Muscle layer of duodenum (tissue), 2 donors: ENCODE measurements around the gene TNFRSF1B.

Source experiments
- H3K27ac ChIP-seq: one replicate; pipeline ENCODE4 v1.7.0; 2013; ENCODE audit warnings: mild to moderate bottlenecking, low read length
- H3K27me3 ChIP-seq: one replicate; pipeline ENCODE4 v1.7.0; 2013; ENCODE audit warnings: low read depth, mild to moderate bottlenecking, control low read depth, low read length
- H3K36me3 ChIP-seq, 2 donors: one replicate each; pipeline ENCODE4 v1.7.0; 2013; ENCODE audit warnings: low read length in 2 of 2, control low read depth in 1 of 2, mild to moderate bottlenecking in 1 of 2; ENCODE audit not compliant: insufficient read depth in 2 of 2, control insufficient read depth in 1 of 2
- H3K4me1 ChIP-seq, 2 donors: one replicate each; pipeline ENCODE4 v1.7.0; 2013; ENCODE audit warnings: low read length in 2 of 2, mild to moderate bottlenecking in 2 of 2, control low read depth in 1 of 2, moderate library complexity in 1 of 2; ENCODE audit not compliant: insufficient read depth in 2 of 2, control insufficient read depth in 1 of 2
- H3K4me3 ChIP-seq, 2 donors: one replicate each; pipeline ENCODE4 v1.7.0; 2013; ENCODE audit warnings: low read length in 2 of 2, low read depth in 1 of 2, mild to moderate bottlenecking in 1 of 2
- H3K9me3 ChIP-seq, 2 donors: one replicate each; pipeline ENCODE4 v1.7.0; 2013; ENCODE audit warnings: low read length in 2 of 2, control low read depth in 1 of 2, mild to moderate bottlenecking in 1 of 2; ENCODE audit not compliant: control insufficient read depth in 1 of 2
- donor health status: healthy.

The TNFRSF1B gene

GRCh38 chr1:12173631-12174121, 6.9 kb downstream of the TNFRSF1B start:
- peak overlapping the region; percentile 10 to 34 for H3K4me3 ChIP-seq
- no peaks in the 10 kb centered on the region for H3K27me3 ChIP-seq
- no peaks in the 10 kb centered on the region for H3K9me3 ChIP-seq
- peaks cover 7 to 50% of the 10 kb centered on the region in 2 donors for H3K4me1 ChIP-seq
- no peaks in the 10 kb centered on the region for H3K36me3 ChIP-seq
- peak overlapping the region; percentile 76 for H3K27ac ChIP-seq

- H3K9me3 ChIP-seq, result no peaks in the 10 kb centered on the region
- H3K4me3 ChIP-seq, result no peak overlapping the region
- no peaks in the 10 kb centered on the region for H3K27me3 ChIP-seq
- H3K27ac ChIP-seq, result peak overlapping the region; percentile 45
- H3K4me1 ChIP-seq, result peaks cover 7 to 48% of the 10 kb centered on the region in 2 donors
- no peaks in the 10 kb centered on the region for H3K36me3 ChIP-seq
Observed at GRCh38 chr1:12174924-12175810, 8.4 kb downstream of the TNFRSF1B start.

DNA sequence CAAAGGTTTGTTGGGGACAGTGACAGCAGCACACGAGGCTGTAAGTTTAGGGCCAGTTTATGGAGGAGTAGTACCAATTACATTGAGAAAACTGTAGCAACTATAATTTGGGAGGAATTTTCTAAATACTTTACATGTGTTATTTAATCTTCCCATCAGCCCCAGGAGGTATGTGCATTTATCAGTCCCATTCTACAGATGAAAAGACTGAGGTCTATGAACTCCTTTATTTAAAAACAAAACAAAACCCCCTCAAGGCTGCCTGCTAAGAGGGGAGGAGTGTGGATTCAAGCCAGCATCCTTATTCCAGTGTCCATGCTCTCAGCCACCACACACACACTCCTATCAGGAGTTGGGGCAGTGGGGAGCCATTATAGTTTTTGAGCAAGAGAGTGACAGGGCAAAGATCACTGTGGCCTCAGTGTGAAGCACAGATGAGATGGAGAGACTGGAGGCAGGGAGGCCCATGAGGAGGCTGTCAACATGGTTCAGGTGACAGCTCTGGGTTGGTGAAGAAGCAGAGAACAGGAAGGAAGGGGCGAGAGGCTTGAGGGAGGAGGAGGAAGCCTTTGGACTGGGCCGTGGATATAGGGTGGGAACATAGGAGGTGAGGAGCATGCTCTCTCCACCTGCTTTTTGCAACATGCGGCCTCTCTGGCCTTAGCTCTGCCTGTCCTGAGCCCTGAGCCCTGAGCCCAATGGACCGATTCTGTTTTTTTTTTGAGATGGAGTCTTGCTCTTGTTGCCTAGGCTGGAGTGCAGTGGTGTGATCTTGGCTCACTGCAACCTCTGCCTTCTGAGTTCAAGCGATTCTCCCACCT, 9.7 kb downstream of the TNFRSF1B start:
- Histone ChIP-seq H3K36me3 (no peaks in the 10 kb centered on the region), H3K27ac (no peak overlapping the region), H3K9me3 (no peaks in the 10 kb centered on the region), H3K27me3 (no peaks in the 10 kb centered on the region), H3K4me3 (no peak overlapping the region), H3K4me1 (peaks cover 7 to 56% of the 10 kb centered on the region in 2 donors)

- Histone ChIP-seq H3K4me1 (peaks cover 7 to 59% of the 10 kb centered on the region in 2 donors), H3K9me3 (no peaks in the 10 kb centered on the region), H3K4me3 (no peak overlapping the region), H3K36me3 (no peaks in the 10 kb centered on the region), H3K27ac (no peak overlapping the region), H3K27me3 (no peaks in the 10 kb centered on the region)
Observed at GRCh38 chr1:12177156-12177998, 10.6 kb downstream of the TNFRSF1B start.

- H3K27ac ChIP-seq, result peak overlapping the region; percentile 37
- peaks cover 7 to 65% of the 10 kb centered on the region in 2 donors for H3K4me1 ChIP-seq
- H3K9me3 ChIP-seq, result no peaks in the 10 kb centered on the region
- H3K36me3 ChIP-seq, result no peaks in the 10 kb centered on the region
- H3K27me3 ChIP-seq, result no peaks in the 10 kb centered on the region
- peak overlapping the region in 1 of 2 donors; percentile 4 for H3K4me3 ChIP-seq
Observed at GRCh38 chr1:12177999-12178441, 11.2 kb downstream of the TNFRSF1B start.

- no peaks in the 10 kb centered on the region for H3K9me3 ChIP-seq
Observed at GRCh38 chr1:12178511-12178910, 11.7 kb downstream of the TNFRSF1B start.

GRCh38 chr1:12179111-12179519, 12.3 kb downstream of the TNFRSF1B start:
- no peaks in the 10 kb centered on the region for H3K36me3 ChIP-seq
- no peaks in the 10 kb centered on the region for H3K27me3 ChIP-seq
- H3K4me1 ChIP-seq, result peaks cover 7 to 65% of the 10 kb centered on the region in 2 donors
- no peak overlapping the region for H3K4me3 ChIP-seq
- H3K9me3 ChIP-seq, result no peaks in the 10 kb centered on the region
- H3K27ac ChIP-seq, result peak overlapping the region; percentile 61

More at GRCh38 chr1:12178511-12178910, 11.7 kb downstream of the TNFRSF1B start:
- peaks cover 7 to 64% of the 10 kb centered on the region in 2 donors for H3K4me1 ChIP-seq
- H3K27me3 ChIP-seq, result no peaks in the 10 kb centered on the region
- H3K4me3 ChIP-seq, result peak overlapping the region in 1 of 2 donors; percentile 4
- no peaks in the 10 kb centered on the region for H3K36me3 ChIP-seq
- peak overlapping the region; percentile 37 for H3K27ac ChIP-seq

DNA sequence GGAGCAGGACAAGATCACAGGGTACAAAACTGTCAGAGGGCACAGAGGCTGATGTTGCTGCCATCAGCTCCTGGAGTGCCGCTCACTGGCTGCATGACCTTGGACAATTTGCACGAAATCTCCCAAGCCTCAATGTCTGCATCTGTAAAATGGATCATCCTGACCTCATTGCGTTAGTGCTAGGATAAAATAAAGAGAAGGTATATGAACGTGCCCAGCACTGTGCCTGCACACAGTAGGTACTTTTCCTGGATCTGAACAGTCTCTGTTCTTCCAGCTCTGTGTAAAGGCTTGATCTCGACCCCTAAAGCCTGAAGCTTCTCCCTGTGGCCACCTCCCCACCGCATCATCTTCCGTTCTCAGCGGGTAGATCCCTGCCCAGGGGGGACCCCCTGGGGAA, 12.9 kb downstream of the TNFRSF1B start:
- peak overlapping the region; percentile 61 for H3K27ac ChIP-seq
- H3K4me3 ChIP-seq, result no peak overlapping the region
- no peaks in the 10 kb centered on the region for H3K9me3 ChIP-seq
- no peaks in the 10 kb centered on the region for H3K36me3 ChIP-seq
- H3K27me3 ChIP-seq, result no peaks in the 10 kb centered on the region
- H3K4me1 ChIP-seq, result peaks cover 8 to 66% of the 10 kb centered on the region in 2 donors

DNA sequence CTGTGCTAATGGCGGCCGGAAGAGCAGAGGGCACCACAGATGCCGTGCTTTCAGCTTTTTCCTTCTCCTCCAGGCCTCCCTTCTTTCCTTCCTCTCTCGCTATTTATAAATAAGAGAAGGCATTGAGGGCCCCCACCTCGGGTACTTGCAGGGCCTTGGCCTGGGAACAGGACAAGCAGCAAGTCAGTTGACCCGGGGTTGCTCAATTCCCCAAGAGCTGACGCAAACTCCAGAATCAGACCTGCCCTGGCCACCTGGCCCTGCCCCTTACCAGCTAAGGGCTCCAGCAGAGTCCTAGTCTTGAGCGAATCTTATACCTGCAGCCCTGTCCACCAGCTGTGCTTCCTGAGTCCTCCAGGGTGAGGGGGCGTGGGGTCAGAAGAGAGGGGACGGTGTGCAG, 13.5 kb downstream of the TNFRSF1B start:
- H3K9me3 ChIP-seq, result no peaks in the 10 kb centered on the region
- peak overlapping the region; percentile 61 for H3K27ac ChIP-seq
- H3K36me3 ChIP-seq, result no peaks in the 10 kb centered on the region
- H3K4me1 ChIP-seq, result peaks cover 12 to 66% of the 10 kb centered on the region in 2 donors
- H3K27me3 ChIP-seq, result no peaks in the 10 kb centered on the region
- H3K4me3 ChIP-seq, result no peak overlapping the region

- Histone ChIP-seq H3K27ac (peak overlapping the region; percentile 61), H3K27me3 (no peaks in the 10 kb centered on the region), H3K4me1 (peaks cover 16 to 67% of the 10 kb centered on the region in 2 donors), H3K36me3 (no peaks in the 10 kb centered on the region), H3K9me3 (no peaks in the 10 kb centered on the region), H3K4me3 (no peak overlapping the region)
Observed at GRCh38 chr1:12180903-12181302, 14.1 kb downstream of the TNFRSF1B start.
